ENCODE measurements around the gene GOLGA6L1.
"Not testable (repeated sequence)": the region's sequence is repeated elsewhere in the genome, so short reads cannot be mapped to it uniquely, and the experiment has no call there.

GOLGA6L1 gene

GRCh38 chr15:23136722-23137121 is at the start of gene GOLGA6L1:
GOLGA6L1 (minus strand) TSS chr15:23136822; CDS start chr15:23136731, 91 bp downstream.
- DNase-seq = not testable (repeated sequence)

- not testable (repeated sequence) for DNase-seq
These were observed 44.6 kb upstream of the GOLGA6L1 start for GRCh38 chr15:23181201-23181600.

- not testable (repeated sequence) for DNase-seq
These were observed 43.9 kb upstream of the GOLGA6L1 start for GRCh38 chr15:23180547-23180927.

GRCh38 chr15:23179768-23180546 is 43.3 kb upstream of the GOLGA6L1 start:
- DNase-seq = not testable (repeated sequence)

- not testable (repeated sequence) for DNase-seq
These were observed 40.1 kb upstream of the GOLGA6L1 start for GRCh38 chr15:23176683-23177082.

GRCh38 chr15:23175606-23176005 is 39.0 kb upstream of the GOLGA6L1 start:
- not testable (repeated sequence) for DNase-seq

GRCh38 chr15:23174609-23175140 is 38.1 kb upstream of the GOLGA6L1 start:
- not testable (repeated sequence) for DNase-seq

GRCh38 chr15:23132787-23133186 is 3.8 kb downstream of the GOLGA6L1 start:
- DNase-seq = not testable (repeated sequence)

- DNase-seq = no peak
These were observed 18.4 kb downstream of the GOLGA6L1 start for GRCh38 chr15:23118208-23118607.

- DNase-seq = no peak
These were observed 40.8 kb downstream of the GOLGA6L1 start for GRCh38 chr15:23095796-23096195.

- no peak for DNase-seq
These were observed 53.5 kb downstream of the GOLGA6L1 start for GRCh38 chr15:23083115-23083514.

GRCh38 chr15:23081996-23082737 is 54.5 kb downstream of the GOLGA6L1 start:
- not testable (repeated sequence) for DNase-seq

- no peak for DNase-seq
These were observed 55.4 kb downstream of the GOLGA6L1 start for GRCh38 chr15:23081271-23081670.

GRCh38 chr15:23079766-23080165 is 56.9 kb downstream of the GOLGA6L1 start:
- no peak for DNase-seq
